ENCODE measurements around the gene SERPINA1.

- TF ChIP-seq CHD2 (IDR thresholded peaks at IDR 0.05; ENCODE audit: borderline replicate concordance, low read depth, low read length) (no peak), ZBTB40 (IDR thresholded peaks at IDR 0.05; ENCODE audit: borderline replicate concordance) (no peak), EZH2 (IDR thresholded peaks at IDR 0.05; ENCODE audit: borderline replicate concordance, control insufficient read depth, low read depth, low read length) (no peak), ZZZ3 (IDR thresholded peaks at IDR 0.05; ENCODE audit: control insufficient read depth, insufficient read length, low read depth) (no peak)
These were observed 12.8 kb downstream of the SERPINA1 start for GRCh38 chr14:94375552-94376107.
